ENCODE measurements around the gene C5AR2.
A peak's percentile ranks its signal among the peaks of the same experiment; 100 is the strongest.
"Not testable (repeated sequence)": the region's sequence is repeated elsewhere in the genome, so short reads cannot be mapped to it uniquely, and the experiment has no call there.

The C5AR2 gene

GRCh38 chr19:47387623-47388022, 55.6 kb downstream of the C5AR2 start:
- DNase-seq (ENCODE audit: low spot score) = not testable (repeated sequence)

GRCh38 chr19:47388721-47389120, 56.7 kb downstream of the C5AR2 start:
- not testable (repeated sequence) for DNase-seq (ENCODE audit: low spot score)

DNA sequence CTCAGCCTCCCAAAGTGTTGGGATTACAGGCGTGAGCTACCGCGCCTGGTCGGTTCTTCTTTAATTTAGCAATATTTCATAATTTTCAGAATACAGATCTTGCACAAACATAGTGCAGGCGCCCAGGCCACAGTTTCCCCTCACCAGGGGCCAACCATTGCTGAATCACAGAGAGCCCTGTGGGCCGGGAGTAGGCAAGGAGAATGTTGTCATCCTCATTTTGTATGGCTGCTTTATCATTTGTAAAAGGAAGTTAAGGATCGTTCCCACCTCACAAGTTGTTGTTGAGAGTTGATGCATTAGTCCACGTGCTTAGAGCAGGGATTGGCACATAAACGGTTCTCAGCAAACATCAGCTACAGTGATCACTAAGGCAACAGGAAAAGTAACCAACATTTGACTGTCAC, 57.2 kb downstream of the C5AR2 start:
- DNase-seq (ENCODE audit: low spot score) = no peak

DNA sequence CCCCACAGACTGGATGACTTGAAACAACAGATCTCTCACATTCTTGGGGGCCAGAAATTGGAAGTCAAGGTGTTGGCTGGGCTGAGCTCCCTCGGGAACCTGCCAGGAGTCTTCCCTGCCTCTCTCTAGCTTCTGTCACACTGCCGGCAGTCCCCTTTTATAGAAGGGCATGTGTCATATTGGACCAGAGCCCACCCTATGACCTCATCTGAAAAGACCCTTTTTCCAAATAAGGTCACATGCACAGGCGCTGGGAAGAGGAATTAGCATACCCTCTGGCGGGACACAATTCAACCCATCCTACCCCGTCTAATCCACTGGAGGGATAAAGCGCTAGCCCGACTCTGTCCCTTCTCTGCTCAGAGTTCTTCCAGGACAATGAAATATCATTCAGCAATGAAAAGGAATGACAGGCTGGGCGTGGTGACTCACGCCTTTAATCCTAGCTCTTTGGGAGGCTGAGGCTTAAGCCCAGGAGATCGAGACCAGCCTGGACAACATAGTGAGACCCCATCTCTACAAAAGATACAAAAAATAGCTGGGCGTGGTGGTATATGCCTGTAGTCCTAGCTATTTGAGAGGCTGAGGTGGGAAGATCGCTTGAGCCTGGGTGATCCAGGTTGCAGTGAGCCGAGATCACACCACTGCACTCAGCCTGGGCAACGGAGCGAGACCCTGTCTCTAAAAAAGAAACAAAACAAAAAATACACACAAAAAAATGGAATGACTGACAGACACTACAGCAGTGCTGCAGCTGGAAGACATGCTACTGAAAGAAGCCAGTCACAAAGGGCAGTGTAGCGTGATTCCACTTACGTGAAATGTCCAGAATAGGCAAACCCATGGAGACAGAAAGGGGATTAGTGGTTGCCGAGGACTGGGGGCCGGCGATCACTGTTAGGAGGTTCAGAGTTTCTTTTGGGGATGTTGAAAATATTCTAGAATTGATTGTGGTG, 58.8 kb downstream of the C5AR2 start:
- DNase-seq (ENCODE audit: low spot score) = no peak

DNA sequence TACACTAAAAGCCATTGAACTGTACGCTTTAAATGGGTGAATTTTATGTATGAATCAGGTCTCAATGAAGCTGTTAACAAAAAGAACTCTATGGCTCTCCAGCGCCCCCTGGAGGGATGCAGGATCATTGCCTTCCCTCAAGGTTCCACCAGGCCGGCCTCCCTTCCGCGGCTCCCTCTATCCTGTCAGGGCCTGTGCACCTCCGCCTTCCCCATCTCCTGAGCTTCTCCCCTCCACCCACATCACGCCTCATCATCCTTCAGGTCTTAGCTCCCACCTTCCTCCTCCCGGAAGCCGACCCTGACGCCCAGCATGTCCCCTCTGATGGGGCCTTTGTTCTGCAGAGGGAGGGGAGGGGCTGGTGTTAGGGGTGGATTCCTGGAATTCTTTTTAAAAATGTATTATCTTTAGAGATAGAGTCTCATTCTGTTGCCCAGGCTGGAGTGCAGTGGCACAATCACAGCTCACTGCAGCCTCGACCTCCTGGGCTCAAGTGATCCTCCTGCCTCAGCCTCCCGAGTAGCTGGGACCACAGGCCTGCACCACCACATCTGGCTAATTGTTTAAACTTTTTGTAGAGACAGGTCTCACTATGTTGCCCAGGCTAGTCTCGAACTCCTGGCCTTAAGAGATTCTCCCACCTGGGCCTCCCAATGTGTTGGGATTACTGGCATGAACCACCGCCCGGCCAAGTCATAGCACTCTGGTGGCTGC, 59.7 kb downstream of the C5AR2 start:
- DNase-seq (ENCODE audit: low spot score) = peak; percentile 88

Measured in hematopoietic multipotent progenitor cell treated with erythropoietin and hydrocortisone succinate and interleukin-3 and kit ligand, for 17 days (in vitro differentiated cells).